ENCODE results near the gene COL4A1. TPM values are rescaled to one million over a fixed set of nuclear protein-coding genes. Genes with fewer than 3 reads are reported as not detected.

The COL4A1 gene
- total and polyA plus RNA-seq, 2 donors: 334 to 1,096 TPM

GRCh38 chr13:110293649-110294048 is 13.3 kb downstream of the COL4A1 start:
- Histone ChIP-seq H3K4me1 (ENCODE audit: insufficient read depth) (no peaks in the 10 kb centered on the region), H3K4me3 (ENCODE audit: low read depth, low read length) (no peak overlapping the region), H3K36me3 (ENCODE audit: insufficient read depth) (no peaks in the 10 kb centered on the region), H3K27ac (ENCODE audit: low read depth) (no peak overlapping the region)
- WGBS: 58% methylated on average over 3 of the region's 3 CpGs
- no peak for DNase-seq (ENCODE audit: extremely low spot score)

GRCh38 chr13:110293037-110293436 is 13.9 kb downstream of the COL4A1 start:
- Histone ChIP-seq H3K4me1 (ENCODE audit: insufficient read depth) (no peaks in the 10 kb centered on the region), H3K27ac (ENCODE audit: low read depth) (no peak overlapping the region), H3K4me3 (ENCODE audit: low read depth, low read length) (no peak overlapping the region), H3K36me3 (ENCODE audit: insufficient read depth) (no peaks in the 10 kb centered on the region)
- no peak for DNase-seq (ENCODE audit: extremely low spot score)
- 88% methylated on average over 7 of the region's 7 CpGs for WGBS

- DNase-seq (ENCODE audit: extremely low spot score): no peak
- Histone ChIP-seq H3K36me3 (ENCODE audit: insufficient read depth) (no peaks in the 10 kb centered on the region), H3K4me1 (ENCODE audit: insufficient read depth) (no peaks in the 10 kb centered on the region), H3K4me3 (ENCODE audit: low read depth, low read length) (no peak overlapping the region), H3K27ac (ENCODE audit: low read depth) (no peak overlapping the region)
- WGBS: 91% methylated on average over 9 of the region's 9 CpGs
Observed at GRCh38 chr13:110291286-110291685, 15.7 kb downstream of the COL4A1 start.

- H3K4me3 ChIP-seq (ENCODE audit: low read depth, low read length): no peak overlapping the region
- no peak overlapping the region for H3K27ac ChIP-seq (ENCODE audit: low read depth)
- H3K36me3 ChIP-seq (ENCODE audit: insufficient read depth): no peaks in the 10 kb centered on the region
- H3K4me1 ChIP-seq (ENCODE audit: insufficient read depth): no peaks in the 10 kb centered on the region
- no peak for DNase-seq (ENCODE audit: extremely low spot score)
- 78% methylated on average over 15 of the region's 15 CpGs for WGBS
Observed at GRCh38 chr13:110290826-110291225, 16.1 kb downstream of the COL4A1 start.

GRCh38 chr13:110290153-110290552 is 16.8 kb downstream of the COL4A1 start:
- DNase-seq (ENCODE audit: extremely low spot score): no peak
- H3K36me3 ChIP-seq (ENCODE audit: insufficient read depth): no peaks in the 10 kb centered on the region
- 55% methylated on average over 10 of the region's 10 CpGs for WGBS
- H3K4me3 ChIP-seq (ENCODE audit: low read depth, low read length): no peak overlapping the region
- no peak overlapping the region for H3K27ac ChIP-seq (ENCODE audit: low read depth)
- no peaks in the 10 kb centered on the region for H3K4me1 ChIP-seq (ENCODE audit: insufficient read depth)

DNA sequence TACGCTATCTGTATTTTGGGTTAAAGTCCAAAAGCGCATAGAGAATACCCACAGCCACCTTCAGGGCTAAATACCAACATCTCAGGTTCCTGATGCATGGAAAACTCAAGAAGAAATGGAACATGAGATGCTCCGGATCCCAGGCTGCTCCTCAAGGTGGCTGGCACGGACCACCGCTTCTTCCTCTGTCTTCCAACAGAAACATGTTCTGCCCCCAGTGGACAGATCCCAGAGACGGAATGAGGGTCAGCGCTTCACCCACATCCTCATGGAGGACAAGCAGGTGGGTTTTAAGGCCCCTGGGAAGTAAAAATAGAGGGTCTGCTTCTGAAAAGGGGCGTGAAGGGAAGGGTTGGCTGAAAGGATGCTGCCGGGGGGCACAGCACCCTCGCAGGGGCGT is 17.3 kb downstream of the COL4A1 start:
- H3K27ac ChIP-seq (ENCODE audit: low read depth): no peak overlapping the region
- DNase-seq (ENCODE audit: extremely low spot score): no peak
- H3K36me3 ChIP-seq (ENCODE audit: insufficient read depth): no peaks in the 10 kb centered on the region
- no peaks in the 10 kb centered on the region for H3K4me1 ChIP-seq (ENCODE audit: insufficient read depth)
- no peak overlapping the region for H3K4me3 ChIP-seq (ENCODE audit: low read depth, low read length)
- 67% methylated on average over 11 of the region's 11 CpGs for WGBS

DNA sequence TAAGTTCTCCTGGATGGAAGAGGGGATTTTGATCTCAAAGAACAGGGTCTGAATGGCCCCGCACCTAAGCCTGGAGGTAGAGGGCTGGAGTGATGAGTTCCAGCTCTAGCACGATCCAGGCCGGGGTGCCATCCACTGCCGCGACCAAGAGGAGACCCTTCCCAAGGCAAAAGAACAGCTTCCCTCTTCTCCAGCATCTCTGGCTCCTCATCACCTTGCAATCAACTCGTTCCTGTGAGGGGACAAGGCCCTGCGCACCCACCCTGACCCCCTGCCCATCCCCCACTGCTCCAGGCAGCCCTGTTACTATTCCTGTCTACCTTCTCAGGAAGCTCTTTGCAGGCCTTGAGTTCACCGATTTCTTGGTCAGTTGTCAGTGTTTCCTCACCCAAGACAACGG is 17.8 kb downstream of the COL4A1 start:
- no peaks in the 10 kb centered on the region for H3K36me3 ChIP-seq (ENCODE audit: insufficient read depth)
- no peak for DNase-seq (ENCODE audit: extremely low spot score)
- no peak overlapping the region for H3K27ac ChIP-seq (ENCODE audit: low read depth)
- no peaks in the 10 kb centered on the region for H3K4me1 ChIP-seq (ENCODE audit: insufficient read depth)
- H3K4me3 ChIP-seq (ENCODE audit: low read depth, low read length): no peak overlapping the region
- WGBS: 94% methylated on average over 9 of the region's 9 CpGs

DNA sequence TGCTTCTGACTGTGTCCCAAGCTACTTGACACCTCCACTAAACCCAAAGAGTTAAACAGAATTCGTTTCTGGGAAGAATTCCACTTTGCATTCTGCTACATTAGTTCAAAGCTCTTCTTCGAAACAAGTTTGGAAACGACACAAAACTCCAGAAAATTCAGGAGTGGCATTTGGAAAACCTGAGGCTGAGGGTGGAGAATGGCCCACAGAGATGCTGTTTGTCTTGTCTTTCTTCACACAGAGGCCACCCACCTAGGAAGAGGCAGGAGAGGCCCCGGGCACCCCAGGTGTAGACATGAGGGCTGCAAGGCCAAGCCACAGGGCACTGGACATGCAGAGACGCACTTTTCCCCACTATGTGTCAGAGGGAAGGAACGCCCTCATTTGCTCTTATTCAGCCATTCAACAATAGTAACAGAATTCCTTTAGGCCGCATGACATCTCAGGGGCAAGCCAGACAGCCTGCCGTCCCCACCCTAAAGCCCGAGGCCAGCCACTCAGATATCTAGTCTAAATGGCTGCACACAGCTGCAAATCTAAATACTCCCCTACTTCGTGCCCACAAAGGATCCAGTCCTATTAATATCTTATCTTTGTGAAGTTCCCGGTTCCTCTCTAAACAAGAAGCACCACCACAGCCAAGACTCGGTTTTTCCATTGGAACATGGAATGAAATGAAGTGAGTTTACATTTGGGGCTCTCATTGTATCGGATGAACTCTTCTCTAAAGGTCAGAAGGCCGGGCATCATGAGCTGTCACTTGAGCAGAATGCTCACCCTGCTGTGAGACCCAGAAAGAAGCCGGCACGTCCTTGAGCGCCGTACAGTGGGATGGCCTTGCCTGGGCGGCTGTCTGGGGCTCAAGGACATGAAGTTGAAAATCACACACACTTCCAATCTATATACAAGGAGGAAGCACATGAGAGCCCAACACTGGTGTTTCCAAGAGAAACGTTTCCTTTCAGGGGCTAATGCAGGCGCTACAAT is 19.8 kb downstream of the COL4A1 start:
- Histone ChIP-seq H3K4me1 (ENCODE audit: insufficient read depth) (no peaks in the 10 kb centered on the region), H3K27ac (ENCODE audit: low read depth) (no peak overlapping the region), H3K4me3 (ENCODE audit: low read depth, low read length) (no peak overlapping the region), H3K36me3 (ENCODE audit: insufficient read depth) (no peaks in the 10 kb centered on the region)
- no peak for DNase-seq (ENCODE audit: extremely low spot score)
- WGBS: 42% methylated on average over 21 of the region's 21 CpGs

GRCh38 chr13:110285991-110286832 is 20.7 kb downstream of the COL4A1 start:
- Histone ChIP-seq H3K27ac (ENCODE audit: low read depth) (no peak overlapping the region), H3K4me1 (ENCODE audit: insufficient read depth) (no peaks in the 10 kb centered on the region), H3K4me3 (ENCODE audit: low read depth, low read length) (no peak overlapping the region), H3K36me3 (ENCODE audit: insufficient read depth) (no peaks in the 10 kb centered on the region)
- no peak for DNase-seq (ENCODE audit: extremely low spot score)
- WGBS: 71% methylated on average over 14 of the region's 14 CpGs

- Histone ChIP-seq H3K36me3 (ENCODE audit: insufficient read depth) (no peaks in the 10 kb centered on the region), H3K4me1 (ENCODE audit: insufficient read depth) (no peaks in the 10 kb centered on the region), H3K27ac (ENCODE audit: low read depth) (no peak overlapping the region), H3K4me3 (ENCODE audit: low read depth, low read length) (no peak overlapping the region)
- 77% methylated on average over 11 of the region's 11 CpGs for WGBS
- no peak for DNase-seq (ENCODE audit: extremely low spot score)
Observed at GRCh38 chr13:110284779-110285484, 22.0 kb downstream of the COL4A1 start.

DNA sequence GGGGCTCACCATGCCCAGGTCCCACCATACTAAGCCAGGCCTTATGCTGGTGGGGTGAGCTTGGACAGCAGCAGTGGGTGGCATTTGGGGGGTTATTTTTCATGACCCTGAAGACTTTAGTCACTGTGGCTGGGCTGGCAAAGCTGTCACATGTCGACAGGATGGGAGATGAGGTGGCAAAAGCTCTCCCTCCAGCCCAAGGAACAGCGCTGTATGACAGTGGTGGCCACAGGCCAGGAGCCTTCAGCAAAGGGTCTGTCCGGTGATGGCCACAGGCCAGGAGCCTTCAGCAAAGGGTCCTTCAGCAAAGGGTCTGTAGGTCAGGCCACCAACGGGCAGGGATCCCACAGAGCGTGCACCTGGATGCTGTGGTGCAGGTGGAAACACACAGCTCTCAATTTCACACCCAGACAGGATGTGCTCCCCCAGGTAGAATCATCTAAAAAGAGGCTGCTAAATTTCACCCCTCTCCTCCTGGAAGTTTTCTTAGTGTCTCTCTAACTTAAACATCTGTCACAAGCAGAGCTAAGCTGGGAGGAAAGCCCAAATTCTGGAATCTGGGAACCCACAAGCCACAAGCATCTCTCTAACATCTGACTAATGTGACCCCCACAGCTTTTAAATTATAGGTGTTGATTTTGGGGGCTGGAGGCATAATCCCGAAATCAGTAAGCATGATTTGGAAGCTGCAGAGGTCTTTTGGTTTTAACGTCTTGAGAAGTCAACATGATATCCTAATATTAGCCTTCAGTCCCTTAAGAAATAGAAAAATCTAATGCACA is 23.0 kb downstream of the COL4A1 start:
- 48% methylated on average over 7 of the region's 7 CpGs for WGBS
- H3K4me1 ChIP-seq (ENCODE audit: insufficient read depth): no peaks in the 10 kb centered on the region
- no peak overlapping the region for H3K27ac ChIP-seq (ENCODE audit: low read depth)

DNA sequence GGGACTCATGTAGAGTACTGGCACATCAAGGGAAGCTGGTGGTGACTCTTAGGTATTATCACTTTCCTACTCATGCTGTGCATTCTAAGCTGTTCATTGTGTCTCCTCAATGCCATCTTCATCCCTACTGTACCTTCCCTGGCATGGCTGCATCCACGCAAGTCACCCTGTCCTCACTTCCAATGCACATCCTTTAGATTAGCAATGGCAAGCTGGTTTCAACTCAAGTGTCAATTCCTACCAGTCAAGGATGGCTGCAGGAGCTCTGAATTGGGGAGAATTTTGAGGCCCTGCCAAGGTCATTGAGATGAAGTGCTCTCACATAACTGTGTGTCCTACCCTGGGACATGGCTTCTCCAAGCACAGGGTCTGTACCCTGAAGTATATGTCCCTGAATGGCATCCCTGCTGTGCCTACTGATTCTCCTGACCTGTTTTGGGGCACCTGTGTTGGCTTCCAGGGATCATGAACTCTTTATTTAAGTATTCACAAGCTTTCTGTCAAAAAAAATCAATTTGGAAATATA is 24.6 kb downstream of the COL4A1 start:
- Histone ChIP-seq H3K4me1 (ENCODE audit: insufficient read depth) (no peaks in the 10 kb centered on the region), H3K27ac (ENCODE audit: low read depth) (no peak overlapping the region), H3K4me3 (ENCODE audit: low read depth, low read length) (no peak overlapping the region), H3K36me3 (ENCODE audit: insufficient read depth) (no peaks in the 10 kb centered on the region)
- DNase-seq (ENCODE audit: extremely low spot score): no peak
- WGBS: 100% methylated on average over 1 of the region's 1 CpG

More for the DNA sequence above, 23.0 kb downstream of the COL4A1 start:
- DNase-seq (ENCODE audit: extremely low spot score): no peak
- H3K4me3 ChIP-seq (ENCODE audit: low read depth, low read length): no peak overlapping the region
- H3K36me3 ChIP-seq (ENCODE audit: insufficient read depth): no peaks in the 10 kb centered on the region
